C1 segment of cervical spinal cord (tissue), 14 donors: ENCODE data around the gene CEP97.

Experiments used
- DNase-seq, 14 donors: peaks; one replicate each; lab custom pipeline; 2025; lab: John Stamatoyannopoulos, UW

CEP97 gene

DNA sequence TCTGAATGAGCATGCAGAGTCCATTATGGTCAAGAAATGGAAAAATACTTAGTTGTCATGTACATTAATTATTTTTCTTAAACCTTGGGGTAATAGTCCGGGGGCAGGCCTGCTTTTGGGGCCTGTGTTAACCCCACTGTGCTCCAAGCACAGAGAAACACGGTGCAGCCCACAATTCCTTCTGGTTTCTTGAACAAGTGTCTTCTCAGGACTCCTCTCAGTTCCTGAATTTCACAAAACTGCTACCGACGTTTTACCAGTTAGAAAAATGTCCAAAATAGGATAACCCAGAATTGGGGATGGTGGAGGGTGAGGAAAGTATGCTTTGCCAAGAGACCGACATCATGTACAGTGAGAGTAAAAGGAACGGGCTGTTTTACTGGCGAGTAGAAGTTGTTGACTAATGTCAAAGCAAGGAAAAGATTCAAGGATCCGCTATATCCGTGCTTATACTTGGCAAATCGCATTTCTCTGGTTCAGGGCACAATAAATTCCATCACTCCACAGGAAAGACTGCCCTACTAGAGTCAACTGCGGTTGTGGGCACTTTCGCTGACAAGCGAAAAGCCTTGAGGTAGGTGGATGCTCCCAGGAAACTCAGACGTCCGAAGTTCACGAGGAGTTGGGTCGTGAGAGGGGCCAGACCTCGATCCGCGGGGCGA is 54.1 kb downstream of the CEP97 start:
- DNase-seq, result no peak

DNA sequence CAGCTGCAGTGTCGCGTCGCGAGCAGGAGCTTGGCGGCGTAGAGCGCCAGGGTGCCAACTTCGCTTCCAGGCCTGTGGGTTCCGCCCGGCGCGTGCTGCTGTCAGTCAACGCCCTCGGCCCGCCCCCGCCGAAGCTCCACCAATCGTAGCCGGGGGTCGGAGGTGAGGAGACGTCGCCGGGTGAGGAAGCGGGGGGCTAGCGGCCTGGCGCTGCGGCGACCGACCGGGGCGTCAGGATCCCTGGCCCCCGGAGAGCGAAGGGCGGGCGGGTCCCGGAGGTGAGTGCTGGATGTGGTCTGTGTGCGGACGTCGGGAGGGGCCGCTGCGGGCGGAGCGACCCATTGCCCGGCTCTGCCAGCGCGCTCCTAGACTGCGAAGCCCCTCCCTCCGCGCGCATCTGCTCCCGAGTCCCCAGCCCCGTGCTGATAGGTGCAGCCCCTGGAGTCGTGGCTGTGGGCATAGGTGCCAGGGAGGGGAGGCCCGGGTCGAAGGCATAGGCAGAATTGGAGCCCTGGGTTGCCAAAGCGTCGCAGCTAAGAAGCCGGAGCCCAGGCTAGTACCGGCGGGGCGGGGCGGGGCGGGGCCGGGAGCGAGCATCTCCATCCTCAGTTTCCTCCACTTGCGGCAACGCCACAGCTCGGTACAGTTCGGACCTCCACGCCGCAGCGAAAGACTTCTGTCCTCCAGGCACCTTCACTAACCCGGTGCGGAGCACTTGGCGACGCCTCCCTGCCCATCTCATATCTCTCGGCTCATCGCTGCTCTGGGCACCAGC is 54.8 kb downstream of the CEP97 start, which contains the start of gene NXPE3:
NXPE3 (plus strand) TSS at position 165 of the 775 bp plus-strand sequence. CDS start 6,386 bp downstream, outside the sequence.
- peak; percentile 60 to 95 (median 88) for DNase-seq

DNA sequence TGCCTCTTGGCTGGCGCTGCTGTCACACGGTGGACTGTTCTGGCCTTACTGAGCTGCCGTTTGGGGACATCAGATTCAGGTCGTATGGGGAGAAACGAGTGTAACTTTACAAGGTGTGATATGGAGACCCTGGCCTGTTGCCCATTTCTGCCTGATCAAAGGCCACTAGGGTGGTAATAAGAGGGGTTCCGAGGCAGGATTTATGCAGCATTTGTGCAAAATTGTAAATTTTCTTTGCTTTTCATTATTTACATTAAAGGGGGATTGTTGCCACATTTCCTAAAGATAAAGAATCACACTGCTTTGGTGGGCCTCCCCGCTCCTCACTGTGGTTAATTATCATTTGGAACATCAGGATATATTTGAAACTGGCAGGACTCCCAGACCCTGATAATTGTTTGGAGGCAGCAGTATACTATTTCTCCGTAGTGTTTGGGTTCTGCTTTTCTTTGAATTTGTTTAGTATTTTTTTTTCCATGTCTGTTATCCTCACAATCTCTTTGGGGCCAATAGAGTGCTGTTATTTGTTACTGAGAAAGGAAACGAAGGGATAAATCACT is 55.5 kb downstream of the CEP97 start:
- DNase-seq, result peak in 1 of 14 donors; percentile 32

DNA sequence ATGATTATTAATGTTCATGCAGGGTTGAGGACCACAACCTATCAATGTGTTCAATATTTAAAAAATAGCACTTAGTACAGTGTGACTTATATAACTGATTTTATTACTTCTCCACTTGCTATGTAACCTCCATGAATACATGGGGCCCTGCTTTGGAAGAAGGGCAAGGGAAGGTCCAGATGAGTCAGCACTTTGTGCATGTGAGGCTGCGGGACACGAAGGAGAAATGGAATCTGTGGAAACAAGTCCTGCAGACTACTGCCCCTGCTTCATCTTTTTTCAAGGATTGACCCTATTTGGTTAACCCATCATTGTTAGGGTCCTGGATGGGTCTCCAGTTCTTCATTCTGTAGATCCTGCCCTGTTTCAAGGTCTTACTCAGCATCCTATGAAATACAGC is 56.2 kb downstream of the CEP97 start:
- DNase-seq, result peak in 6 of 14 donors; percentile 13 to 35 (median 18)

DNA sequence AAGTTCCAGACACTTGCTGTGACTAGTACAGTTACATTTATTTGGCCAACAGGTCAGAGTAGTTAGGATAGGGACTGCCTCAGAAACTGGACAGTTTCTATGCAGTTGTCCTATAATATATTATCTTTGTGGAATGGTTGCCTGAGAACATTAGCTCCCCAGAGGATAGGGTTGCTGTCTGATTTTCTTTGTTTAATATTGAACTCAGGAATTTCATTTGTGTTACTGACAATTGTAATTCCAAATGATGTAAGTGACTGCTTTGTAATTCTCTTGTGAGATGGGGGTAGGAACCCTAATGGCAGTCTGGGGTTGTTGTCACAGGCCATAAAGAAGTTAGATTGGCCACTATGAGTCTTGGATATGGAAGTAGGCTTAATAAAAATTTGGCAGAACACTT is 56.8 kb downstream of the CEP97 start:
- DNase-seq, result no peak

DNA sequence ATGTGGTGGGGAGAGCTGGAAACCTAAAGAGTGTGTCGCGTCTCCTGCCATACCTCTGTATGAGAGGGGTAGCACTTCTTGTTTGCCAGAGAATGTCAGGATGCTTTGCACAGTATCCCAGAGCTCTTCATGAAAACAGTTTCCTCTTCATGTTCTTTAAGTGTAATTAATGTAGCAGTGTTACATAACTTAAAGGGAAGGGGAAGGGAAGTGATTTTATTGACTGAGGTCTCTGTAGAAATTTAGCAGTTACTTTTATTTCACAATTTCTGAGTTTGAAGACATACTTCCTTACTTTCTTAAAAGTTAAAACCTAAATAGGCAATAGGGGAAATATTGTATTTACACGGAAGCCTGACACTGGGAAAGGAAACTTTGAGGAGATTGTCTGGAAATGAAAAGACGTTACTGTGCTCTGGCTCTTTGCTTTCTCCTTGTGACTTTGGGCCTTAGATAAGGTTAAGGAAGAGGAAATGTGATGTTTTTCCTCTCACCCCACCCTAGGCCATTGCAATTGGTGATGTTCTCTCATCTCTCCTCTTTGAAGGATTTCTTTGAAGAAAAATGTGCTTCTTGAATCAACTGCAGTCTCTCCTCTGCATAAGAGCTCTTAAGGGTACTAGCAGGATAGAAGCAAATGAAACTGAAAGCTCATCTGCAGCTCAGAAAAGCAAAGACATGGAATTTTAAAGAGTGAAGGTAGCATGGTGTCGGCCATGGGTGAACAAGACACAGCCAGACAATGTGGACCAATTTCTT is 60.6 kb downstream of the CEP97 start:
- DNase-seq, result no peak

DNA sequence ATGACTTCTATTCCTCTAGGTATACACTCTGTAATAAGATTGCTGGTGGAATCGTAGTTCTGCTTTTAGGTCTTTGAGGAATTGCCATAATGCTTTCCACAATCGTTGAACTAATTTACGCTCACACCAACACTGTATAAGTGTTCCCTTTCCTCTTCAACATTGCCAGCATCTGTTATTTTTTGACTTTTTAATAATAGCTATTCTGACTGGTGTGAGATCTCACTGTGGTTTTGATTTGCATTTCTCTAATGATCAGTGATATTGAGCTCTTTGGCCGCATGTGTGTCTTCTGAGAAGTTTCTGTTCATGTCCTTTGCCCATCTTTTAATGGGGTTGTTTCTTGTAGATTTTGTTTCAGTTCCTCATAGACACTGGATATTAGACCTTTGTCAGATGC is 67.4 kb downstream of the CEP97 start:
- DNase-seq, result no peak

DNA sequence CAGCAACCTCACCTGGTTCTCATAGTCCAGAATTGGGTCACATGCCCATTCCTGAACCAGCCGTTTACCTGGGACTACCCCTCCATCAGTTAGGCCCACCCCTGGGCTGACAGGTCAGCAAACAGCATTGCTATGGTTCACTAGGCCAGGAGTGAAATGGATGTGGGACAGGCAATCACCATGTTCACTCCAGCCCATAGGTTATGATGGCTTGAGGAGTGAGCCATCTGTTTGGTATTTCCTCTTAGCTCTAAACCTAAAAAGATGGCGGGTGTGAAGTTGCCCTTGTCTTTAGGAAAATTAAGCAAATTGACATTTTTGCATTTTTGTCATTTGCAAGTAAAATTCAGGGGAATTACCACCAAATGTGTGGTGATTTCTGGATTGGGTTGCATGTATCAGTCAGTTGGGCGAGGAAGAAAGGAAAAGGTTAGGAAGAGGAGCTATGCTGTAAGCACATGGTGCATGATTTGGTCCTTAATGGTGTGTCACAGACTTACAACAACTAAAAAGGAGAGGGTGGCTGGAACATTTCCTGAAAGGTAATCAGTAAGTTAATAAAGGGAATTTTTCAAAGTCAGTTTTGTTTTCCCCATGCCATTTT is 71.8 kb downstream of the CEP97 start:
- DNase-seq, result no peak

DNA sequence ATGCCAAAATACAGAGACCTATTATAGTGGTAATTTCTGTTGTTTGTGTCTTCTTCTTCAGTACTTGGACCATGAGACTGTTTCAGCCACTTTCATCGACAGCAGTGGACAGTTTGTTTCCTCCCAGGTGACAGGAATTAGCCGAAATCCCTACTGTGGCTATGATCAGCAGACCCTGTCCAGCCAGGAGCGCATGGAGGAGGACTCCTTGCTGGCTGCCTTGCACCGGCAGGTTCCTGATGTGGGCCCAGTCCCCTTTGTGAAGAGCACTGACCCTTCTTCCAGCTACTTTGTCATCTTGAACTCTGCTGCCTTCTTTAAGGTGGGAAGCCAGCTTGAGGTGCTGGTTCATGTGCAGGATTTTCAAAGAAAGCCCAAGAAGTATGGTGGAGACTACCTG is 76.8 kb downstream of the CEP97 start:
- no peak for DNase-seq

DNA sequence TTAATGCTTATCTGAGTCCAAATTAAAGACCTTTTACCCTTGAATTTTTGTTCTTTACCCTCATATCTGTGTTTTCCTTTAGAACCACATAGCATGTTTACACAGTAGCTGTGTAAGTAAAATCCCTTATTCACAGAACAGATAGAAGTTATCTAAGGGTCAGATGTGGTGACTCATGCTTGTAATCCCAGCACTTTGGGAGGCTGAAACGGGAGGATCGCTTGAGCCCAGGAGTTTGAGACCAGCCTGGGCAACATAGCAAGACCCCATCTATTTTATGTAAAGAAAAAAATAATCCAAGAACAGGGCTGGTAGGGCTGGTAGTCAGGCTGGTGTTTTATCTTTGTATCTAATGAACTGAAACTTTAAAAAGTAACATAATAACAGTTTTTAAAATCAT is 77.8 kb downstream of the CEP97 start:
- DNase-seq, result no peak

DNA sequence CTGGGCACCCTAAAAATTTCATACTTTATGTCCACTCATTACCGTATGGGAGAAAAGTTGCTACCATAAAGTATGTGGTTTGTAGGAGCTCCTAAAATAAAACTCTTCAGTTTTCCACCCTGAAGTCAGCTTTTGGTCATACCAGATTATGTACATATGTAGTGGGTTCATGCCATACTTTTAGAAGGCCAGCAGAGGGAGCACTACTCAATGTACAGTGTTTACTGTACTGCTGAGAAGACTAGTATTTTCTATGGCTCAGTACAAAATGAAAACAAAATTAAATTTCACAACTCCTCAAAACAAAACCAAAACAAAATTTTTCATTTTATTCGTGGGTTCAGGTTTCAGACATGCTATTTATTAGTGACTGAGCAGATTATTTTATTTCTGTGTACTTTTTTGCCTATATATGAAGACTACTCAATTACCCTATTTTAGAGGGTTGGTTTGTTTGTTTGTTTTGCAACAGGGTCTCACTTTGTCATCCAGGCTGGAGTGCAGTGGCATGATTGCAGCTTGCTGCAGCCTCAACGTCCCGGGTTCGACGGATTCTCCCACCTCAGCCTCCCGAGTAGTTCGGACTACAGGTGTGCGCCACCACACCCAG is 78.9 kb downstream of the CEP97 start:
- peak in 3 of 14 donors; percentile 9 to 47 (median 18) for DNase-seq

DNA sequence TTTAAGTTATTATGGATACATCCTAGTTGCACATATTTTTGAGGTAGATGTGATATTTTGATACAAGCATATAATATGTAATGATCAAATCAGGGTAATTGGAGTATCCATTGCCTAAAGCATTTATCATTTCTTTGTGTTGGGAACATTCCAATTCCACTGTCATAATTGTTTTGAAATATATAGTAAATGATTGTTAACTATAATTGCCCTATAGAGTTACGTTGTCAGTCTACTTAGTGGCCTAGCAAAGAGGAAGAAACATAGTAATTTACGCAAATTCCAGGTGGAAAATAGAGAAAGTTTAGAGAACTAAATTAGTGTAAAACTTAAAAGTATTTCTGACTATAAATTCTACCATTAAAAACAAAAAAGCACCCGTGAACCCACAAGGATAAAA is 79.5 kb downstream of the CEP97 start:
- DNase-seq, result no peak

DNA sequence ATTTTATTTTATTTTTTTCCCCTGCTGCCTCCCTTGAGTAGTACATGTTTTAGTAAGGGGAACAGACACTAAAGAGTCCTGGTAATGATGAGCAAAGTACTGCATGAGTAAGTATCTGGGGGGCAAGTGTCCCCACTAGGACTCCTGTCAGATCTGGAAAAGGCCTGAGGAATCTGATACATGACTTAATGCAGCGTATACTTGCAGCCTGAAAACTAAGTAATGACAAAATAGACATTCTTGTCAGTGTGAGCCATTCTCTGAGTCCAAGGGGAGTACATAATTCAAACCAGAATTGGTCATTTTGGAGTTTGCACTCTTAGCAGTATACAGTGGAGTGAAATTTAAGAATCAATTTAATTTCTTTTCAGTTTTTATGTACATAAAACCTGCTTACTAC is 82.1 kb downstream of the CEP97 start:
- DNase-seq, result no peak

DNA sequence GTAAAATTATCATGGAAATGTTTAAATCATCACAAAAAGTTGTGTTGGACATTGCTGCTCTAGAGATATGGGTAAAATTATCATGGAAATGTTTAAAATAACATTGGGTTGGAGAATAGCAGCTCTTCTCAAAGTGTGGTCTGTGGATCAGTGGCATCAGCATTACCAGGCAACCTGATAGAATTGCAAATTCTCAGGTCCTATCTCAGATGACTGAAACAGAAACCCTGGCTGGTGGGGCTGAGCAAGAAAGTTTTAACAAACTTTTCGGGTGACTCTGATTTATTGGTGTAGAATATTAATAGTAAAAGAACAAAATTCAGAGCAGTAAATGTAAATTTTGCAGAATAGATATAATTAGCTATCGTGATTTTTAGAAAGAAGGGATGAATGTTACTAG is 83.5 kb downstream of the CEP97 start:
- no peak for DNase-seq

DNA sequence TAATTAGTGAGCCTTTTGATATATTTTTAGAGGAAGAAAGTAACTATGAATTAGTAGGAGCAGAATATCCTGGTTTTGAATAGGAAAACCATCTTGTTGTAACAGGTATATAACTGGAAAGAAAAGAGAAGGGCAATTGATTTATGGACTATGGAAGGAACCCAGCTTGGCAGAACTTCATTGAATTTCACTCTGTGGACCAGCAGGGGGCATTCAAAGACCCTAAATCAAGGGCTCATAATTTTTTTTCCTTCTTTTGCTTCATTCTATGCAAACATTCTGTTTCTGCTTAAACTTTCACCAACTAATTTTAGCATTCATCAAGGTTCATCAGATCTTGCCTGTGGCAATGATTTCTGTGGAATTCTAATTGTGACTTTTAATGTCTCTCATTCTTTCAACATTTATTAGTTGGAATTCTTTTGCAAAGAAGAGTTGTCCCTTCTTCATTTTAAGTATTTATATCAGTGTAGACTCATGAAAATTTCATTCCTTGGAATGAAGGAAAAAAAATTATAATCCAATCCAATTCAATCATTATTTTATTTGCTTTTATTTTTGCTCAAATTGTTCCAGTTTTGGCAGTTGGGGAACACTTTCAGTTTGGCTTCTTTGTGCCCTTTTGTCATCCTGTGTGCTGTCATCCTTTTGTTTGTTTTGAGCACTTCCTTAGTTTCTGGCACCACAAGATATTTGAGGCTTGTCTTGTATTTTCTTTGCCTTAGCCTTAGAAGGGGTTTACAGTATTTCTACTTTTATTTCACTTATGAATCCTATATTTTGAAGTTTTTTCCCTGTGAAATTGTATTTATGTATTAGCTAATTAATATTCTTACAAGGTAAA is 85.0 kb downstream of the CEP97 start:
- peak in 1 of 14 donors; percentile 10 for DNase-seq

DNA sequence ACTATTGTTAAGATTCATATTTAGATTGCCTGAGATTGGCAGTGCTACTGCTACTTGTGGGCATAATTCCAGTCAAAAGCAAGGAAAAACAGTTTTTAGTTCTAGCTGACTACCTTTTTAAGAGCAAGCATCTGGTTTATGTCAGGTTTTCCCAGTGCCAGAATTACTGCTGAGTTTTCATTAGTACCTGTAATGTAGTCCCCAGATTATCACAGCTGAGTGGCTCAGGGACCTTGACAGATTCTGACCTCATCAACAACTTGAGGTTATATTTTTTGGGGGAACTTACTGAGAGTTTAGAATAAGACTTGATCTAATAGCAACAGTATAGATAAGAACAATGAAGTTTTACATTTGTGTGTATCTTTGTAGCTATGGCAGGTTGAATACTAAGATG is 85.6 kb downstream of the CEP97 start:
- DNase-seq, result no peak

DNA sequence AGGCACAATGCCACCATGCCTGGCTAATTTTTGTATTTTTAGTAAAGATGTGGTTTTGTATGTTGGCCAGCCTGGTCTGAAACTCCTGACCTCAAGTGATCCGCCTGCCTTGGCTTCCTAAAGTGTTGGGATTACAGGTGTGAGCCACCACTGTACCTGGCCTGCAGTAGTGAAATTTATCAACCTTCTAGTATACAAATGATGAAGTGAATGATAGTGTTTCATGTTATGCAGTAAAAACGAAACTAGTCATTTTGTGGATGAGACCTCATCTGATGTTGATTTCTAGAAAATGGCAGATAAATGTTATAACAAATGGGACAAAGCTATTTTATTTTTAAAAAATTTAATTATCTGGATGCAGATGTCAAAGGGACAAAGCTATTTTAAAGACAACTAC is 87.5 kb downstream of the CEP97 start:
- DNase-seq, result no peak

DNA sequence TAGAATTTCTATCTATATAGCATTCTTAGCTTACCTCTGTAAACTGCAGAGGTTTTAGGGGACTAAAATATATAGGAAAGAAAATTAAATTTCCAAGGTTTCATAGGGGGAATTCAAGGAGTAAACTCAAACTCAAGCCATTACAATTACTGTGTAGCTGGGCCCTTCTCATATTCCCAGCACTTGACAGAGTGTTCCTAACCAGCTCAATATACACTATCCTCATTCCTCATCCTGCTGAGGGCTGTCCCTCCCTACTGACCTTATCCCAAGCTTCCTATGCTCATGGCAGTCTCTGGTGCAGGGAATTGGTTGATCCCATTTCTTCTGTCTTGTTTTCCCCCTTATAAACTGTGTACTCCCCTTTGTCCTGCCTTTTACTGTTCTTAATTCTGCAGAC is 88.5 kb downstream of the CEP97 start:
- DNase-seq, result no peak

DNA sequence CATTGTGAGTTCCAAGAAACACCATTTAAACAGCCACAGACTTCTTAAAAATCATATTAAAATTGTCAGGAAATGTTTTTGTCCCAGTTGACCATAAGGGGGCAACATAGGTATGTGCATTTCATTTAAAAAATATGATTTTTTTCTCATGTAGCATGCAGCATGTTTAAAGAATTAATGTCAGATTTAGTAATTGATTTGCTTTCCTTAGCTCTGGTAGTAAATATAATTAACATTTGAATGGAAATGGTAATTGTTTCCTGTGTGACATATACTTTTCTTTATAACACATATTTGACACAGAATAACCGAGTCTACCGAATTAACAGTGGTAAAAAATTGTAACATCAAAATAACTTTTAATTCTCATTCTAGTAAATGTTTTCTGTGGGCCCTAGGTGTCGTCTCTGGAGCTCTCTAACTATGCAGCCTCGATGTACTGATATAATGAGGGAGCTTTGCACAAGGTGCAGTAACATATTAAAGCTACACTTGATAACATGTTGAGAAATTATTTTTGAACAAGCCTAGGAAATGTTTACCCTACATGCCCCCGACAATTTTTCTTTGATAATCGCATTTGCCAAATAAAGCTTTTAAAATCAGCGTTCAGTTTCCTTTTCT is 89.5 kb downstream of the CEP97 start:
- DNase-seq, result no peak

DNA sequence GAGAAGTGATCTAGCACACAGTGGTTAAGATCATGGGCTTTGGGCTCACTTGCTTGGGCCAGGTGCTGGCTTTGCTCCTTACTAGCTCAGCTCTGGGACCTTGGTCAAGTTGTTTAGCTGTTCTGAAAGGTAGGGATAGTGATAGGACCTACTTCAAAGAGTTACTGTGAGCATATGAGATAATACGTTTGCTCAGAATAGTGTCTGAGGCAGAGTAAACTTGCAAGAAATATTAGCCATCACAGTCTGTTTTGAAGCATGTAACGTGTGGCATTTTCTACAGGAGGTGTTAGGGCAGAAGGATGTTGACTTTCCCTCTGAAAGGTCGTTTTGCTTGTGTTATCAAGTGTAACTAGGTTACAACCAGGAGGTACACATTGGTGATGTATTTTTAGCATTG is 90.4 kb downstream of the CEP97 start:
- DNase-seq, result no peak
